Suppressor macrophage treated with lipopolysaccharide for 4 hours (primary cell): ENCODE data around the gene AKAP10.
A peak's percentile ranks its signal among the peaks of the same experiment; 100 is the strongest.
"Not testable (repeated sequence)": the region's sequence is repeated elsewhere in the genome, so short reads cannot be mapped to it uniquely, and the experiment has no call there.

Experiments
- DNase-seq: peaks from one replicate; pipeline ENCODE4 v3.0.0-alpha.2; 2020

The AKAP10 gene

GRCh38 chr17:19977293-19978208, at the start of gene AKAP10:
Gene AKAP10, minus strand, starts transcription at chr17:19977828. Its CDS starts 149 bp downstream, at chr17:19977679.
- DNase-seq, result peak; percentile 96

GRCh38 chr17:20026960-20027359, 49.3 kb upstream of the AKAP10 start:
- DNase-seq, result peak; percentile 39

GRCh38 chr17:20022701-20023100, 45.1 kb upstream of the AKAP10 start:
- DNase-seq, result no peak

- not testable (repeated sequence) for DNase-seq
Observed at GRCh38 chr17:20016475-20016992, 38.9 kb upstream of the AKAP10 start.

GRCh38 chr17:20012017-20012536, 34.4 kb upstream of the AKAP10 start:
- no peak for DNase-seq

- no peak for DNase-seq
Observed at GRCh38 chr17:20010936-20011335, 33.3 kb upstream of the AKAP10 start.

GRCh38 chr17:20010099-20010863, 32.7 kb upstream of the AKAP10 start:
- DNase-seq, result peak; percentile 49

- DNase-seq, result peak; percentile 88
Observed at GRCh38 chr17:20009302-20010098, 31.9 kb upstream of the AKAP10 start, which contains the start of gene SPECC1. Gene SPECC1, plus strand, starts transcription at chr17:20009359. Its CDS starts 87,293 bp downstream, at chr17:20096652.

- no peak for DNase-seq
Observed at GRCh38 chr17:20009052-20009301, 31.3 kb upstream of the AKAP10 start.

GRCh38 chr17:20008242-20009051, 30.8 kb upstream of the AKAP10 start:
- peak; percentile 16 for DNase-seq

- DNase-seq, result peak; percentile 38
Observed at GRCh38 chr17:19996502-19996901, 18.9 kb upstream of the AKAP10 start.

- DNase-seq, result no peak
Observed at GRCh38 chr17:19996086-19996485, 18.5 kb upstream of the AKAP10 start.

- DNase-seq, result peak; percentile 92
Observed at GRCh38 chr17:19992803-19993713, 15.4 kb upstream of the AKAP10 start.

GRCh38 chr17:19991252-19991885, 13.7 kb upstream of the AKAP10 start:
- DNase-seq, result no peak

- no peak for DNase-seq
Observed at GRCh38 chr17:19987897-19988296, 10.3 kb upstream of the AKAP10 start.

GRCh38 chr17:19986941-19987861, 9.6 kb upstream of the AKAP10 start:
- DNase-seq, result no peak

GRCh38 chr17:19979917-19980770, 2.5 kb upstream of the AKAP10 start:
- peak; percentile 85 for DNase-seq

- peak; percentile 71 for DNase-seq
Observed at GRCh38 chr17:19978805-19979211, 1.2 kb upstream of the AKAP10 start.
